A673 (cell line): ENCODE measurements around the gene MYT1. TPM values are rescaled to one million over a fixed set of nuclear protein-coding genes. Genes with fewer than 3 reads are reported as not detected.

Experiments
- BruUV-seq: library from RNA; stranded (reverse); fragments of 400-500 nt; replicated peaks from 2 replicates; lab custom pipeline; 2021; lab: Mats Ljungman, UMichigan
- CTCF ChIA-PET: fragments of 300-600 bp; sonication (Branson Sonifier 250); formaldehyde crosslinking; loops from one replicate; lab custom pipeline; 2022; ENCODE audit warnings: antibody characterized with exemption; lab: Charles Lee
- POLR2A ChIA-PET: fragments of 300-600 bp; sonication (Branson Sonifier 250); formaldehyde crosslinking; loops from one replicate; lab custom pipeline; 2022; ENCODE audit warnings: antibody characterized with exemption; ENCODE audit not compliant: low non-redundant PET; lab: Charles Lee
- DNase-seq: peaks from one replicate; pipeline ENCODE4 v3.0.0-alpha.2; 2015; ENCODE audit warnings: low spot score
- H3K27ac ChIP-seq: fragments of 200-600 bp; sonication (generic); 2 replicates; pipeline ENCODE4 v1.5.1; 2016; ENCODE audit warnings: mixed run types, low read depth, mild to moderate bottlenecking, mixed read lengths, antibody characterized with exemption, low read length; ENCODE audit not compliant: poor library complexity, severe bottlenecking
- H3K27me3 ChIP-seq: fragments of 200-600 bp; sonication (generic); replicated peaks from 2 replicates; pipeline ENCODE4 v1.6.1; 2017; ENCODE audit warnings: mixed run types, low read depth, mild to moderate bottlenecking, mixed read lengths, antibody characterized with exemption, low read length; ENCODE audit not compliant: insufficient read depth, poor library complexity
- H3K36me3 ChIP-seq: fragments of 200-600 bp; sonication (generic); 2 replicates; pipeline ENCODE4 v1.6.1; 2016; ENCODE audit warnings: mixed run types, mild to moderate bottlenecking, mixed read lengths, antibody characterized with exemption, low read length; ENCODE audit not compliant: insufficient read depth, poor library complexity, severe bottlenecking
- H3K4me1 ChIP-seq: fragments of 200-600 bp; sonication (generic); 2 replicates; pipeline ENCODE4 v1.6.1; 2017; ENCODE audit warnings: mixed run types, mild to moderate bottlenecking, mixed read lengths, antibody characterized with exemption, low read length; ENCODE audit not compliant: insufficient read depth, poor library complexity, severe bottlenecking
- H3K4me3 ChIP-seq: fragments of 200-600 bp; sonication (generic); 2 replicates; pipeline ENCODE4 v1.5.1; 2016; ENCODE audit warnings: low read depth, mixed run types, mild to moderate bottlenecking, mixed read lengths, low read length; ENCODE audit not compliant: poor library complexity, severe bottlenecking
- H3K9me3 ChIP-seq: fragments of 200-600 bp; sonication (generic); 2 replicates; pipeline ENCODE4 v1.6.1; 2016; ENCODE audit warnings: mixed run types, low read depth, mild to moderate bottlenecking, mixed read lengths, antibody characterized with exemption, low read length; ENCODE audit not compliant: poor library complexity, severe bottlenecking
- EZH2 ChIP-seq: fragments of 200-600 bp; sonication (generic); IDR thresholded peaks from 2 replicates; pipeline ENCODE4 v1.6.1; 2017; ENCODE audit warnings: borderline replicate concordance, low read depth, mild to moderate bottlenecking, mixed read lengths, antibody characterized with exemption, low read length; ENCODE audit not compliant: poor library complexity, severe bottlenecking
- intact Hi-C: fragments of 100-400 bp; cut with micrococcal nuclease; formaldehyde crosslinking; loops from one replicate; pipeline ENCODE4 v1.10.0; 2022; ENCODE audit not compliant: unreplicated experiment
- total RNA-seq: library from RNA; stranded (reverse); gene quantifications from 2 replicates; pipeline ENCODE4 v1.2.3, GENCODE V29; 2021
- TF ChIP-seq, protein P1 (sequence below): fragments of 300-800, 200-600 bp; sonication (generic); conservative IDR thresholded peaks from 2 replicates; pipeline ENCODE4 v1.5.1; 2017; ENCODE audit warnings: low read depth, mild to moderate bottlenecking, antibody characterized with exemption, low read length, moderate library complexity, mixed read lengths

The MYT1 gene
- total RNA-seq, 1 experiment from 2014 or later = not detected

DNA sequence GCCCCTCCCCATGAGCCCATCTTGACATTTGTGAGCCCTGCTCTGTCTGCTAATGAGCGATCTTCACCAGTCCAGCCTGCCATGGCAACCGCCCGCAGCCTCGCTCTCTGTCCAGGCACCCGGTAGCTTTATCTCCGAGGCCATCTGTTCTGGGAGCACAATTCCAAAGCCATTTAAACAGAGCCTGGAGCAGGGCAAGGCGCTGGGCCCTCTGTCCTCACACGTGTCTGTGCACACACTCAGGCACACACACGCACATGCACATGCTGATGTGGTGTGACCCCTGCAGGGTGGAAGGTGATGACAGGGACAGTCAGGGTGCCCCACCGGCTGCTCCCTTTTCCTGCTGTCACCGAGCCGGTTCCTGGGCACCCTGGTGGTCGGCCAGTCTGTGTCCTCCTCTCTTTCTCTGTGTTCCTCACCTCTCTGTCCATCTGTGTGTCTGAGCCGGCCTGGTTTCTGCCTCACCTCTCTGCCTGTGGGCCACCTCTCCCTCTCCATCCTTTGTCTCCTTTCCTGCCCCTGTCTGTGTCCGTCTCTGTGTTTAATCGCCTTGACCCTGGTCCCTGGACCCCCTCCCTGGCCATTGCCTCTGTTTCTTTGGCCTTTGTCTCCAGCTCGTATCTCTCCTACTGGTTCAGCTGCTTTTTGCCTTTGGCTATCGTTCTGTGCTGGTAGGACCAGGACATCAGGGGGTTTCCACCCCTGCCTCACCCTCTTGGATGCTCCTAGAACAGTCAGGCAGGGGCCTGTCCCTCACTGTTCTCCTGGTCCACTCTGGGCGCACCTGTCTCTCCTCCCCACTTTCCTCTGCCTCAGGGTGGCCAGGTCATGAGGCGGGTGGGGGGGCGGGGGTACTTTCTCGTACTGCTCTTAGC lies 8.8 kb upstream of the MYT1 start:
- H3K4me1 ChIP-seq = no peaks in the 10 kb centered on the region
- intact Hi-C loops = no loop called here
- no TSS peak for BruUV-seq
- H3K27me3 ChIP-seq = peaks cover 13% of the 10 kb centered on the region
- no peaks in the 10 kb centered on the region for H3K9me3 ChIP-seq
- CTCF ChIA-PET = no interaction called here
- TF ChIP-seq, protein P1, sequence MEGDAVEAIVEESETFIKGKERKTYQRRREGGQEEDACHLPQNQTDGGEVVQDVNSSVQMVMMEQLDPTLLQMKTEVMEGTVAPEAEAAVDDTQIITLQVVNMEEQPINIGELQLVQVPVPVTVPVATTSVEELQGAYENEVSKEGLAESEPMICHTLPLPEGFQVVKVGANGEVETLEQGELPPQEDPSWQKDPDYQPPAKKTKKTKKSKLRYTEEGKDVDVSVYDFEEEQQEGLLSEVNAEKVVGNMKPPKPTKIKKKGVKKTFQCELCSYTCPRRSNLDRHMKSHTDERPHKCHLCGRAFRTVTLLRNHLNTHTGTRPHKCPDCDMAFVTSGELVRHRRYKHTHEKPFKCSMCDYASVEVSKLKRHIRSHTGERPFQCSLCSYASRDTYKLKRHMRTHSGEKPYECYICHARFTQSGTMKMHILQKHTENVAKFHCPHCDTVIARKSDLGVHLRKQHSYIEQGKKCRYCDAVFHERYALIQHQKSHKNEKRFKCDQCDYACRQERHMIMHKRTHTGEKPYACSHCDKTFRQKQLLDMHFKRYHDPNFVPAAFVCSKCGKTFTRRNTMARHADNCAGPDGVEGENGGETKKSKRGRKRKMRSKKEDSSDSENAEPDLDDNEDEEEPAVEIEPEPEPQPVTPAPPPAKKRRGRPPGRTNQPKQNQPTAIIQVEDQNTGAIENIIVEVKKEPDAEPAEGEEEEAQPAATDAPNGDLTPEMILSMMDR = no peak
- no peak for TF ChIP-seq EZH2
- DNase-seq = no peak
- no peak overlapping the region for H3K4me3 ChIP-seq
- H3K36me3 ChIP-seq = no peaks in the 10 kb centered on the region
- POLR2A ChIA-PET = no interaction called here
- no peak overlapping the region for H3K27ac ChIP-seq

DNA sequence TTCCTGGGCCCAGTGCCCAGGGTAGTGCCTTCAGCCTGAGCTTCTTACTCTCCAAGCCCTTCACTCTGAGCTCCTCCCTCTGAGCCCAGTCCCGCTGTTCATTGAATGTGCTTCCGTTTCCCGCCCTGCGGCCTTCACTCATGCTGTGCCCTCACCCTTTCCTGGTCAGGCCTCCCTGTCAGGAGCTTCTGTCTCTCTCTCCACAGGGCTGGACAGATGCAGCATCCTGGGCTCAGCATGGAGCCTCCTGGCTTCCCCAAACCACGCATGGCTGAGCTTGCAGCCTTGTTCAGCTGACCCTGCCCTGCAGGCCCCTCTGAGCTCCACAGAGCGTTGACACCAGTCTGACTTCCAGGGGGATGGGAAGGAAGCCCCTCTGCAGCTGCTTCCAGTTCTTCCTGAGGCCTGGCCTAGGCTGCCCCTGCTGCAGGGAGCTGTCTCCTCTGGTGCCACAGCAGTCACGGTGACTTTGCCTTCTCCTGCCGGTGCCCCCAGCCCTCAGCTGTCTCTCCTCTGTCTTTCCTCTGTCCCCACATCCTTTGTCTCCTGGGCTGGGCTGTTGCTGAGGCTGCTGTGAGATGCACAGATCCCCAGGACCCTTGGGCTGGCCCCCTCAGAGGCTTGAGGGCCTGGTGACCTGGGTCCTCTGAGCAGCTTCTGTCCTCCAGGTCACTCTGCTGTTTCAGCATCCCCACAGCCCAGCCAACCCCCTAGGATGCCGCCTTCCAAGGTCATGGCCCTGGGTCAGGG lies 7.9 kb upstream of the MYT1 start:
- CTCF ChIA-PET = interaction anchor here (0.6 kb wide), 1 partner anchor 36 kb away, joined by 4 read pairs; no protein-coding TSS in a partner anchor
- DNase-seq = no peak
- Histone ChIP-seq H3K9me3 (no peaks in the 10 kb centered on the region), H3K36me3 (no peaks in the 10 kb centered on the region), H3K27me3 (peaks cover 21% of the 10 kb centered on the region), H3K4me1 (no peaks in the 10 kb centered on the region), H3K27ac (no peak overlapping the region), H3K4me3 (no peak overlapping the region)
- POLR2A ChIA-PET = no interaction called here
- no TSS peak for BruUV-seq
- no peak for TF ChIP-seq EZH2
- TF ChIP-seq, protein P1 = no peak
- intact Hi-C loops = no loop called here

DNA sequence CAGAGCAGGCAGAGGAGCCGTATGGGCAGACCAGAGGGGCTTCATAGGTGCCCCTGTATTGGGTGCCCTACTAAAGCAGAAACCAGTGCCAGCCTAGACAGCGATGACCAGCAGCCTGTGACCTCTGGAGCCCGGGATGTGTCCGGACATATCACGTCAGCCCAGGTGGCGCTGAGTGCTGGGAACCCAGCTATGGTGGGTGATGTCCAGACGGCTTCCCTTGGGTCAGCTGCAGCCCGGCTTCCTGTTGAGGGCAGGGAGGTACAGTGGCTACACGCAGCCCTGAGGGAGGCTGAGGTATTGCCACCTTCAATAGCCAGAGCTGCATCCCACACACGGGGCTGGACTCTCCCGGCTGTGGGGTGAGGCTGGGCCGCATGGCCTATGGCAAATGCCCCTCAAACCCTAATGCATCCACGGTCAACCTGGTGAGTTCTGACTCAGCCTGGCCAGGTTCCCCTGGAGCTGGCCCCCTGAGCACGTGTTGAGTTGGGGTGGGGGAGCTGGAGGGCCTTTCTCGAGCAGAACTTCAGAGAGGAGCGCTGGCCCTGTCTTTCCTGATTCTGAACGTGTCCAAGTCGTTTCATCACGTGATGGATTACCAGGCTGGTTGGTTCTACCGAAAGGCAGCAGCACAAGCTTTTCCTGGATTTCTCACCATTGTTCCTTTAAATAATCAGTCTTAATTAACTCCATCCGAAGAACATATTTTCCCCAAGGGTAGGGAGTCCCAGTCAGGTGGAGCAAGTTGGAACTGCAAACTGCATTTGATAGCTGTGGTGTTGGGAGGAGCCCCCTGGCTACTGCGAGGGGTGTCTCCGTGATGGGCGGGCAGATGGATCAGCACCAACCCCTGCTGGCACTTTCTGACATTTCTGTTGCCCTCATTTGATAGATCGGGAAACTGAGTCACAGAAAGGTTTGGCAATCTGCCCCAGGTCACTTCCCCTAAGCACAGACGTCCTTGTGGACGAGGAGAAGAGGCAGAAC lies 7.1 kb upstream of the MYT1 start:
- ChIA-PET POLR2A (no interaction called here), CTCF (no interaction called here)
- Histone ChIP-seq H3K4me3 (no peak overlapping the region), H3K27me3 (peaks cover 30% of the 10 kb centered on the region), H3K4me1 (no peaks in the 10 kb centered on the region), H3K9me3 (no peaks in the 10 kb centered on the region), H3K27ac (no peak overlapping the region), H3K36me3 (no peaks in the 10 kb centered on the region)
- no peak for DNase-seq
- TF ChIP-seq EZH2 = no peak
- TF ChIP-seq, protein P1 = no peak
- no TSS peak for BruUV-seq
- intact Hi-C loops = no loop called here
